NB4 (cell line): ENCODE measurements around the gene STK33.

Experiments
- MYC ChIP-seq: IDR thresholded peaks from 2 replicates; pipeline ENCODE4 v1.6.1; 2011; ENCODE audit warnings: low read depth, low read length
- POLR2A ChIP-seq: IDR thresholded peaks from 2 replicates; pipeline ENCODE4 v1.6.1; 2011; ENCODE audit warnings: mild to moderate bottlenecking; ENCODE audit not compliant: insufficient read length; ENCODE audit errors: extremely low read depth
- TF ChIP-seq, protein P1 (sequence below): IDR thresholded peaks from one replicate; pipeline ENCODE4 v1.5.1; 2012; ENCODE audit warnings: low read depth, low read length
- TF ChIP-seq, protein P2 (sequence below): IDR thresholded peaks from 2 replicates; pipeline ENCODE4 v1.6.1; 2011; ENCODE audit warnings: low read depth, low read length

DNA sequence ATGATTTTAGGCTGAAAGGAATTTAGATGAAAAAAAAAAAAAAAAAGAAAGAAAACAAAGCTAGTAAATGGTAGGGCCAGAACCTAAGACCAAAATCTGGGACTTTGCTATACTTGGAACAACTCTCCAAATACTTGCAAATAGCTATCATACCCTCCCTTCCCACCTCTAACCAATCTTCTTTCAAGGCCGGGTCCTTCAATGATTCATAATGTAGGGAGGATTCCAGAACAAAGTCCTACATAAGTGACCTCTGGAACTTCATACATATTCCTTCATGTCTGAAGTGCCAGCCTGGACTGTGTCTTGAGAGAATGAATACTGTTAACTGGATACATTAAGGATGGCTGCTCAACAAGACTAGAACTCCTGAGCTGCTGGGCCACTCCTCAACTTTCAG is 9.9 kb downstream of the STK33 start:
- TF ChIP-seq, protein P1, sequence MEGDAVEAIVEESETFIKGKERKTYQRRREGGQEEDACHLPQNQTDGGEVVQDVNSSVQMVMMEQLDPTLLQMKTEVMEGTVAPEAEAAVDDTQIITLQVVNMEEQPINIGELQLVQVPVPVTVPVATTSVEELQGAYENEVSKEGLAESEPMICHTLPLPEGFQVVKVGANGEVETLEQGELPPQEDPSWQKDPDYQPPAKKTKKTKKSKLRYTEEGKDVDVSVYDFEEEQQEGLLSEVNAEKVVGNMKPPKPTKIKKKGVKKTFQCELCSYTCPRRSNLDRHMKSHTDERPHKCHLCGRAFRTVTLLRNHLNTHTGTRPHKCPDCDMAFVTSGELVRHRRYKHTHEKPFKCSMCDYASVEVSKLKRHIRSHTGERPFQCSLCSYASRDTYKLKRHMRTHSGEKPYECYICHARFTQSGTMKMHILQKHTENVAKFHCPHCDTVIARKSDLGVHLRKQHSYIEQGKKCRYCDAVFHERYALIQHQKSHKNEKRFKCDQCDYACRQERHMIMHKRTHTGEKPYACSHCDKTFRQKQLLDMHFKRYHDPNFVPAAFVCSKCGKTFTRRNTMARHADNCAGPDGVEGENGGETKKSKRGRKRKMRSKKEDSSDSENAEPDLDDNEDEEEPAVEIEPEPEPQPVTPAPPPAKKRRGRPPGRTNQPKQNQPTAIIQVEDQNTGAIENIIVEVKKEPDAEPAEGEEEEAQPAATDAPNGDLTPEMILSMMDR: no peak
- TF ChIP-seq POLR2A (no peak), MYC (no peak)
- TF ChIP-seq, protein P2, sequence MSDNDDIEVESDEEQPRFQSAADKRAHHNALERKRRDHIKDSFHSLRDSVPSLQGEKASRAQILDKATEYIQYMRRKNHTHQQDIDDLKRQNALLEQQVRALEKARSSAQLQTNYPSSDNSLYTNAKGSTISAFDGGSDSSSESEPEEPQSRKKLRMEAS: no peak
